Neural cell (in vitro differentiated cells): ENCODE measurements around the gene WFDC10B. TPM values are rescaled to one million over a fixed set of nuclear protein-coding genes. Genes with fewer than 3 reads are reported as not detected.

Experiments
- H2AFZ ChIP-seq: fragments of 200-600, 300-800 bp; sonication (generic), shearing (Covaris generic); 2 replicates; pipeline ENCODE4 v1.6.0; 2014; ENCODE audit warnings: low read depth, mild to moderate bottlenecking, antibody characterized with exemption, low read length, moderate library complexity
- H3F3A ChIP-seq: fragments of 200-600 bp; shearing (Covaris generic); 2 replicates; pipeline ENCODE4 v1.6.1; 2016; ENCODE audit warnings: mild to moderate bottlenecking, moderate library complexity, mixed read lengths, antibody characterized with exemption, low read length; ENCODE audit not compliant: insufficient read depth, poor library complexity, severe bottlenecking
- H3K27ac ChIP-seq: fragments of 200-600, 300-800 bp; sonication (generic), shearing (Covaris generic); 2 replicates; pipeline ENCODE4 v1.5.1; 2014; ENCODE audit warnings: mild to moderate bottlenecking, low read length, moderate library complexity
- H3K27me3 ChIP-seq: fragments of 300-800, 200-600 bp; sonication (generic), shearing (Covaris generic); 2 replicates; pipeline ENCODE4 v1.6.0; 2014; ENCODE audit warnings: mild to moderate bottlenecking, low read depth, low read length, moderate library complexity; ENCODE audit not compliant: insufficient read depth
- H3K36me3 ChIP-seq: fragments of 300-800, 200-600 bp; sonication (generic), shearing (Covaris generic); 2 replicates; pipeline ENCODE4 v1.5.1; 2014; ENCODE audit warnings: mild to moderate bottlenecking, antibody characterized with exemption, low read length, moderate library complexity; ENCODE audit not compliant: insufficient read depth
- H3K4me2 ChIP-seq: fragments of 300-800, 200-600 bp; sonication (generic), shearing (Covaris generic); 2 replicates; pipeline ENCODE4 v1.6.0; 2014; ENCODE audit warnings: mild to moderate bottlenecking, low read length
- H3K4me3 ChIP-seq: fragments of 300-800, 200-600 bp; sonication (generic), shearing (Covaris generic); 2 replicates; pipeline ENCODE4 v1.5.1; 2014; ENCODE audit warnings: mild to moderate bottlenecking, low read length, moderate library complexity
- H3K79me2 ChIP-seq: fragments of 200-600 bp; shearing (Covaris generic); replicated peaks from 2 replicates; pipeline ENCODE4 v1.6.0; 2014; ENCODE audit warnings: mild to moderate bottlenecking, low read length, moderate library complexity; ENCODE audit not compliant: insufficient read depth
- H3K9ac ChIP-seq: fragments of 300-800, 200-600 bp; sonication (generic), shearing (Covaris generic); 2 replicates; pipeline ENCODE4 v1.6.1; 2016; ENCODE audit warnings: mild to moderate bottlenecking, low read length, mixed read lengths
- H3K9me2 ChIP-seq: fragments of 200-600 bp; shearing (Covaris generic); 2 replicates; pipeline ENCODE4 v1.6.1; 2016; ENCODE audit warnings: mild to moderate bottlenecking, low read length, mixed read lengths; ENCODE audit not compliant: insufficient read depth
- H3K9me3 ChIP-seq: fragments of 200-600, 300-800 bp; sonication (generic), shearing (Covaris generic); 2 replicates; pipeline ENCODE4 v1.6.1; 2016; ENCODE audit warnings: mild to moderate bottlenecking, mixed run types, low read length, moderate library complexity, mixed read lengths
- H4K20me1 ChIP-seq: fragments of 200-600 bp; shearing (Covaris generic); 2 replicates; pipeline ENCODE4 v1.6.1; 2016; ENCODE audit warnings: mild to moderate bottlenecking, mixed run types; ENCODE audit not compliant: insufficient read depth
- EP300 ChIP-seq: fragments of 450-650 bp; conservative IDR thresholded peaks from 2 replicates; pipeline ENCODE4 v1.6.1; 2014; ENCODE audit warnings: antibody characterized with exemption, mild to moderate bottlenecking, moderate library complexity; ENCODE audit not compliant: poor library complexity, severe bottlenecking
- EZH2 ChIP-seq: fragments of 200-600, 300-800 bp; shearing (Covaris generic), sonication (generic); IDR thresholded peaks from 2 replicates; pipeline ENCODE4 v1.6.1; 2014; ENCODE audit warnings: antibody characterized with exemption, low read length, borderline replicate concordance, mild to moderate bottlenecking; ENCODE audit not compliant: insufficient read depth, poor library complexity, severe bottlenecking
- MXI1 ChIP-seq: fragments of 450-650 bp; conservative IDR thresholded peaks from 2 replicates; pipeline ENCODE4 v1.6.1; 2014; ENCODE audit warnings: antibody characterized with exemption, mild to moderate bottlenecking; ENCODE audit not compliant: poor library complexity, severe bottlenecking
- POLR2AphosphoS5 ChIP-seq: IDR thresholded peaks from 2 replicates; pipeline ENCODE4 v1.6.1; 2012
- RAD21 ChIP-seq: fragments of 450-650 bp; conservative IDR thresholded peaks from 2 replicates; pipeline ENCODE4 v1.6.1; 2014; ENCODE audit warnings: antibody characterized with exemption, mild to moderate bottlenecking, moderate library complexity
- SMC3 ChIP-seq: fragments of 450-650 bp; conservative IDR thresholded peaks from 2 replicates; pipeline ENCODE4 v1.6.1; 2014; ENCODE audit warnings: antibody characterized with exemption, mild to moderate bottlenecking, moderate library complexity; ENCODE audit not compliant: poor library complexity
- TAF1 ChIP-seq: IDR thresholded peaks from 2 replicates; pipeline ENCODE4 v1.6.1; 2012; ENCODE audit warnings: low read depth
- polyA plus RNA-seq: library from polyadenylated mRNA; depleted of rRNA; stranded (reverse); fragments of >200 nt; gene quantifications from 2 replicates; pipeline ENCODE4 v1.2.3, GENCODE V29; 2014
- TF ChIP-seq, protein P1 (sequence below): fragments of 450-650 bp; IDR thresholded peaks from 2 replicates; pipeline ENCODE4 v1.5.1; 2014; ENCODE audit warnings: antibody characterized with exemption, mild to moderate bottlenecking, moderate library complexity; ENCODE audit not compliant: poor library complexity, severe bottlenecking
- TF ChIP-seq, protein P2 (sequence below): IDR thresholded peaks from 2 replicates; pipeline ENCODE4 v1.6.1; 2012; ENCODE audit warnings: borderline replicate concordance

WFDC10B gene
- polyA plus RNA-seq, 1 donor from 2014 or later, result not detected

DNA sequence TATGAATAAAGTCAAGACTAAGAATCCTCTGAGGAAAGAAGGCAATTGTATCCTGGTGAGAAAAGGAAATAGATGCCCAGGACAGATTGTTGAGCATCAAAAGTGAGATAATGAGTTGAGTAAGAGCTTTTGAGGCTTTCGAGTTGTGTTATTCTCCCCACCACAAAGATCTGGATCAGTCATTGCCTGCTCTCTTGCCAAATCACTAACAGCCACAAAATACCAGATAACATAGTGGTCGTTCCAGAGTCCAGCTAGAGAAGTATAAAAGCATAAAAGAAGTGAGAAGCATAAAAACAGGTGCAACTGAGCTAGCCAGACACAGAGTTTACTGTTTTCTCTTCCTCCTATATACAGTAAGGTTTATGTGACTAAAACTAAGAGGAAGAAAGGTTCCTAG lies 22.2 kb upstream of the WFDC10B start:
- H2AFZ ChIP-seq, result no peak overlapping the region

DNA sequence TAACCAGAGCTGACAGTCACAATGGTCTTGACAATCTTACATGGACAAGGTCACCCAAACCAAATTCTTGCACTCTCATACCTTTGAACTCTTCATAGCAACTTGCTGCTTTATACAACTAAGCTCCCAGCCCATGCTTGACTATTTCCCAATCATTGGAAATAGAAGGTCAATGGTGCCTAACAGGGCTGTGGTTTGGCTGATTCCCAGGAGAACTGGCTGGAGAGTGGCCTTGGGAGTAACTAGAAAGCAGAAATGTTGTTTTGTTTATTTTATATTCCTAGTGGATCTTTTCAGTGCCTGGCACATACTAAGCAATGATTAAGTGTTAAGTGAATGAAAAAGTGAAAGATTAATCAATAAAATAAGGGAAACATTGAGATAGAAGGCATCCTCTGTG lies 20.3 kb upstream of the WFDC10B start:
- Histone ChIP-seq H3K36me3 (no peaks in the 10 kb centered on the region), H3F3A (no peaks in the 10 kb centered on the region), H3K27ac (no peak overlapping the region), H4K20me1 (no peaks in the 10 kb centered on the region), H3K27me3 (no peaks in the 10 kb centered on the region), H3K4me3 (no peak overlapping the region), H3K9me3 (no peaks in the 10 kb centered on the region), H2AFZ (no peak overlapping the region), H3K79me2 (no peaks in the 10 kb centered on the region), H3K4me2 (no peak overlapping the region), H3K9ac (no peak overlapping the region), H3K9me2 (no peaks in the 10 kb centered on the region)
- TF ChIP-seq POLR2AphosphoS5 (no peak), EP300 (no peak), SMC3 (no peak), RAD21 (no peak), TAF1 (no peak), EZH2 (no peak), MXI1 (no peak)
- TF ChIP-seq, protein P1, sequence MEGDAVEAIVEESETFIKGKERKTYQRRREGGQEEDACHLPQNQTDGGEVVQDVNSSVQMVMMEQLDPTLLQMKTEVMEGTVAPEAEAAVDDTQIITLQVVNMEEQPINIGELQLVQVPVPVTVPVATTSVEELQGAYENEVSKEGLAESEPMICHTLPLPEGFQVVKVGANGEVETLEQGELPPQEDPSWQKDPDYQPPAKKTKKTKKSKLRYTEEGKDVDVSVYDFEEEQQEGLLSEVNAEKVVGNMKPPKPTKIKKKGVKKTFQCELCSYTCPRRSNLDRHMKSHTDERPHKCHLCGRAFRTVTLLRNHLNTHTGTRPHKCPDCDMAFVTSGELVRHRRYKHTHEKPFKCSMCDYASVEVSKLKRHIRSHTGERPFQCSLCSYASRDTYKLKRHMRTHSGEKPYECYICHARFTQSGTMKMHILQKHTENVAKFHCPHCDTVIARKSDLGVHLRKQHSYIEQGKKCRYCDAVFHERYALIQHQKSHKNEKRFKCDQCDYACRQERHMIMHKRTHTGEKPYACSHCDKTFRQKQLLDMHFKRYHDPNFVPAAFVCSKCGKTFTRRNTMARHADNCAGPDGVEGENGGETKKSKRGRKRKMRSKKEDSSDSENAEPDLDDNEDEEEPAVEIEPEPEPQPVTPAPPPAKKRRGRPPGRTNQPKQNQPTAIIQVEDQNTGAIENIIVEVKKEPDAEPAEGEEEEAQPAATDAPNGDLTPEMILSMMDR, result no peak
- TF ChIP-seq, protein P2, sequence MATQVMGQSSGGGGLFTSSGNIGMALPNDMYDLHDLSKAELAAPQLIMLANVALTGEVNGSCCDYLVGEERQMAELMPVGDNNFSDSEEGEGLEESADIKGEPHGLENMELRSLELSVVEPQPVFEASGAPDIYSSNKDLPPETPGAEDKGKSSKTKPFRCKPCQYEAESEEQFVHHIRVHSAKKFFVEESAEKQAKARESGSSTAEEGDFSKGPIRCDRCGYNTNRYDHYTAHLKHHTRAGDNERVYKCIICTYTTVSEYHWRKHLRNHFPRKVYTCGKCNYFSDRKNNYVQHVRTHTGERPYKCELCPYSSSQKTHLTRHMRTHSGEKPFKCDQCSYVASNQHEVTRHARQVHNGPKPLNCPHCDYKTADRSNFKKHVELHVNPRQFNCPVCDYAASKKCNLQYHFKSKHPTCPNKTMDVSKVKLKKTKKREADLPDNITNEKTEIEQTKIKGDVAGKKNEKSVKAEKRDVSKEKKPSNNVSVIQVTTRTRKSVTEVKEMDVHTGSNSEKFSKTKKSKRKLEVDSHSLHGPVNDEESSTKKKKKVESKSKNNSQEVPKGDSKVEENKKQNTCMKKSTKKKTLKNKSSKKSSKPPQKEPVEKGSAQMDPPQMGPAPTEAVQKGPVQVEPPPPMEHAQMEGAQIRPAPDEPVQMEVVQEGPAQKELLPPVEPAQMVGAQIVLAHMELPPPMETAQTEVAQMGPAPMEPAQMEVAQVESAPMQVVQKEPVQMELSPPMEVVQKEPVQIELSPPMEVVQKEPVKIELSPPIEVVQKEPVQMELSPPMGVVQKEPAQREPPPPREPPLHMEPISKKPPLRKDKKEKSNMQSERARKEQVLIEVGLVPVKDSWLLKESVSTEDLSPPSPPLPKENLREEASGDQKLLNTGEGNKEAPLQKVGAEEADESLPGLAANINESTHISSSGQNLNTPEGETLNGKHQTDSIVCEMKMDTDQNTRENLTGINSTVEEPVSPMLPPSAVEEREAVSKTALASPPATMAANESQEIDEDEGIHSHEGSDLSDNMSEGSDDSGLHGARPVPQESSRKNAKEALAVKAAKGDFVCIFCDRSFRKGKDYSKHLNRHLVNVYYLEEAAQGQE, result no peak

More for the DNA sequence above, 22.2 kb upstream of the WFDC10B start:
- no peak overlapping the region for H3K4me2 ChIP-seq
- H3K79me2 ChIP-seq, result no peaks in the 10 kb centered on the region
- H3K9me3 ChIP-seq, result no peaks in the 10 kb centered on the region
- H3K9ac ChIP-seq, result no peak overlapping the region
- H3K4me3 ChIP-seq, result no peak overlapping the region
- no peaks in the 10 kb centered on the region for H3K36me3 ChIP-seq
- TF ChIP-seq POLR2AphosphoS5 (no peak), EP300 (no peak), TAF1 (no peak), EZH2 (no peak), RAD21 (no peak), MXI1 (no peak)
- TF ChIP-seq, protein P1, result no peak
- TF ChIP-seq, protein P2, result no peak
- H3K9me2 ChIP-seq, result no peaks in the 10 kb centered on the region
- H3K27ac ChIP-seq, result no peak overlapping the region
- H3F3A ChIP-seq, result no peaks in the 10 kb centered on the region
- H4K20me1 ChIP-seq, result no peaks in the 10 kb centered on the region
- no peaks in the 10 kb centered on the region for H3K27me3 ChIP-seq
